Measurements from ENCODE around the gene UBAC1.
"Not testable (repeated sequence)": the region's sequence is repeated elsewhere in the genome, so short reads cannot be mapped to it uniquely, and the experiment has no call there.

UBAC1 gene

GRCh38 chr9:135923508-135923907 is 37.7 kb downstream of the UBAC1 start:
- H3K4me3 ChIP-seq (ENCODE audit: low read depth, low read length), result no peak overlapping the region

- H3K4me3 ChIP-seq (ENCODE audit: low read depth, low read length), result no peak overlapping the region
Measured at GRCh38 chr9:135921749-135922310, 39.3 kb downstream of the UBAC1 start.

GRCh38 chr9:135920973-135921585 is 40.1 kb downstream of the UBAC1 start:
- H3K4me3 ChIP-seq (ENCODE audit: low read depth, low read length), result no peak overlapping the region

- H3K4me3 ChIP-seq (ENCODE audit: low read depth, low read length), result no peak overlapping the region
Measured at GRCh38 chr9:135920256-135920930, 40.8 kb downstream of the UBAC1 start.

- H3K4me3 ChIP-seq (ENCODE audit: low read depth, low read length), result no peak overlapping the region
Measured at GRCh38 chr9:135919318-135919890, 41.8 kb downstream of the UBAC1 start.

GRCh38 chr9:135916227-135916626 is 44.9 kb downstream of the UBAC1 start:
- H3K4me3 ChIP-seq (ENCODE audit: low read depth, low read length), result not testable (repeated sequence)

- no peak overlapping the region for H3K4me3 ChIP-seq (ENCODE audit: low read depth, low read length)
Measured at GRCh38 chr9:135914921-135915320, 46.3 kb downstream of the UBAC1 start.

- not testable (repeated sequence) for H3K4me3 ChIP-seq (ENCODE audit: low read depth, low read length)
Measured at GRCh38 chr9:135911233-135911632, 49.9 kb downstream of the UBAC1 start.

- no peak overlapping the region for H3K4me3 ChIP-seq (ENCODE audit: low read depth, low read length)
Measured at GRCh38 chr9:135910757-135911156, 50.4 kb downstream of the UBAC1 start.

GRCh38 chr9:135910216-135910615 is 51.0 kb downstream of the UBAC1 start:
- no peak overlapping the region for H3K4me3 ChIP-seq (ENCODE audit: low read depth, low read length)

- no peak overlapping the region for H3K4me3 ChIP-seq (ENCODE audit: low read depth, low read length)
Measured at GRCh38 chr9:135909371-135909770, 51.8 kb downstream of the UBAC1 start.

- no peak overlapping the region for H3K4me3 ChIP-seq (ENCODE audit: low read depth, low read length)
Measured at GRCh38 chr9:135908754-135909204, 52.4 kb downstream of the UBAC1 start.

GRCh38 chr9:135908093-135908753 is 53.0 kb downstream of the UBAC1 start:
- peak overlapping the region; percentile 61 for H3K4me3 ChIP-seq (ENCODE audit: low read depth, low read length)

- peak within 1 kb of the TSS; percentile 86 for H3K4me3 ChIP-seq (ENCODE audit: low read depth, low read length)
Measured at GRCh38 chr9:135907431-135908092, 53.6 kb downstream of the UBAC1 start, which contains the start of gene CAMSAP1. Gene CAMSAP1, minus strand, starts transcription at chr9:135907546. Its CDS starts 387 bp downstream, at chr9:135907159.

GRCh38 chr9:135907006-135907430 is 54.2 kb downstream of the UBAC1 start:
- peak overlapping the region; percentile 86 for H3K4me3 ChIP-seq (ENCODE audit: low read depth, low read length)

- H3K4me3 ChIP-seq (ENCODE audit: low read depth, low read length), result peak overlapping the region; percentile 86
Measured at GRCh38 chr9:135906291-135907005, 54.7 kb downstream of the UBAC1 start.

GRCh38 chr9:135905380-135906258 is 55.6 kb downstream of the UBAC1 start:
- H3K4me3 ChIP-seq (ENCODE audit: low read depth, low read length), result peak overlapping the region; percentile 86

- no peak overlapping the region for H3K4me3 ChIP-seq (ENCODE audit: low read depth, low read length)
Measured at GRCh38 chr9:135903786-135904520, 57.2 kb downstream of the UBAC1 start.

GRCh38 chr9:135903358-135903656 is 57.9 kb downstream of the UBAC1 start:
- H3K4me3 ChIP-seq (ENCODE audit: low read depth, low read length), result no peak overlapping the region

All from iPS-11a (cell line).